ENCODE results near the gene OR2S2.
A peak's percentile ranks its signal among the peaks of the same experiment; 100 is the strongest.

OR2S2 gene

GRCh38 chr9:35910613-35911359 lies 47.2 kb downstream of the OR2S2 start:
- DNase-seq (ENCODE audit: low read depth): no peak
- in situ Hi-C loops (cut with HindIII; ENCODE audit: low sequenced_read_pairs): loop anchor here (5.0 kb wide), 1 partner anchor 48 kb away; no protein-coding TSS in a partner anchor
- H3K4me3 ChIP-seq (ENCODE audit: low read depth, low read length): no peak overlapping the region
- peak; percentile 67 for TF ChIP-seq CTCF (IDR thresholded peaks at IDR 0.05; ENCODE audit: low read depth, low read length, missing control alignments)

GRCh38 chr9:35909687-35910612 lies 48.0 kb downstream of the OR2S2 start:
- in situ Hi-C loops (cut with HindIII; ENCODE audit: low sequenced_read_pairs): loop anchor here (5.0 to 10.0 kb wide), 2 partner anchors 48 to 115 kb away; no protein-coding TSS in a partner anchor
- no peak for DNase-seq (ENCODE audit: low read depth)
- no peak for TF ChIP-seq CTCF (IDR thresholded peaks at IDR 0.05; ENCODE audit: low read depth, low read length, missing control alignments)
- H3K4me3 ChIP-seq (ENCODE audit: low read depth, low read length): no peak overlapping the region

- no peak for TF ChIP-seq CTCF (IDR thresholded peaks at IDR 0.05; ENCODE audit: low read depth, low read length, missing control alignments)
- in situ Hi-C loops (cut with HindIII; ENCODE audit: low sequenced_read_pairs): loop anchor here (10.0 kb wide), 1 partner anchor 116 kb away; no protein-coding TSS in a partner anchor
- no peak within 1 kb of the TSS for H3K4me3 ChIP-seq (ENCODE audit: low read depth, low read length)
- DNase-seq (ENCODE audit: low read depth): no peak
Observed at GRCh38 chr9:35909274-35909673, 48.7 kb downstream of the OR2S2 start, which contains the start of gene SPAAR. Gene SPAAR, plus strand, starts transcription at chr9:35909490. Its CDS starts 974 bp downstream, at chr9:35910464.

GRCh38 chr9:35908504-35909125 lies 49.3 kb downstream of the OR2S2 start:
- H3K4me3 ChIP-seq (ENCODE audit: low read depth, low read length): no peak overlapping the region
- no peak for DNase-seq (ENCODE audit: low read depth)
- no peak for TF ChIP-seq CTCF (IDR thresholded peaks at IDR 0.05; ENCODE audit: low read depth, low read length, missing control alignments)
- in situ Hi-C loops (cut with HindIII; ENCODE audit: low sequenced_read_pairs): loop anchor here (10.0 kb wide), 1 partner anchor 116 kb away; no protein-coding TSS in a partner anchor

- TF ChIP-seq CTCF (IDR thresholded peaks at IDR 0.05; ENCODE audit: low read depth, low read length, missing control alignments): no peak
- H3K4me3 ChIP-seq (ENCODE audit: low read depth, low read length): peak overlapping the region; percentile 1
- DNase-seq (ENCODE audit: low read depth): peak; percentile 78
- in situ Hi-C loops (cut with HindIII; ENCODE audit: low sequenced_read_pairs): loop anchor here (10.0 kb wide), 1 partner anchor 117 kb away; no protein-coding TSS in a partner anchor
Observed at GRCh38 chr9:35907711-35908503, 50.0 kb downstream of the OR2S2 start.

All from astrocyte of the cerebellum (primary cell).